Stimulated activated effector memory CD8-positive, alpha-beta T cell treated with anti-CD3 and anti-CD28 coated beads, Interleukin-12 subunit alpha, Interleukin-12 subunit beta, amount 100 ng/mL, for 72 hours (primary cell): ENCODE data around the gene FILIP1L.
A peak's percentile ranks its signal among the peaks of the same experiment; 100 is the strongest.

Experiments used
- ATAC-seq: fragments of 150-1000 bp; cut with Tn5 transposase; 2 replicates; pipeline ENCODE4 v1.10.0; 2021
- DNase-seq, 2 donors: peaks; one replicate each; pipeline ENCODE4 v3.0.0; 2021 to 2022; ENCODE audit warnings: low spot score in 2 of 2
- H3K27ac Mint-ChIP-seq: one replicate; pipeline ENCODE4 v1.8.0; 2022; ENCODE audit warnings: mild to moderate bottlenecking, mixed read lengths
- H3K36me3 Mint-ChIP-seq: one replicate; pipeline ENCODE4 v1.8.0; 2022; ENCODE audit warnings: mild to moderate bottlenecking, mixed read lengths
- H3K4me1 Mint-ChIP-seq: one replicate; pipeline ENCODE4 v1.8.0; 2022; ENCODE audit warnings: mixed read lengths
- H3K4me3 Mint-ChIP-seq: one replicate; pipeline ENCODE4 v1.8.0; 2022; ENCODE audit warnings: mild to moderate bottlenecking, mixed read lengths
- H3K9me3 Mint-ChIP-seq: one replicate; pipeline ENCODE4 v1.8.0; 2022; ENCODE audit warnings: mixed read lengths

The FILIP1L gene

DNA sequence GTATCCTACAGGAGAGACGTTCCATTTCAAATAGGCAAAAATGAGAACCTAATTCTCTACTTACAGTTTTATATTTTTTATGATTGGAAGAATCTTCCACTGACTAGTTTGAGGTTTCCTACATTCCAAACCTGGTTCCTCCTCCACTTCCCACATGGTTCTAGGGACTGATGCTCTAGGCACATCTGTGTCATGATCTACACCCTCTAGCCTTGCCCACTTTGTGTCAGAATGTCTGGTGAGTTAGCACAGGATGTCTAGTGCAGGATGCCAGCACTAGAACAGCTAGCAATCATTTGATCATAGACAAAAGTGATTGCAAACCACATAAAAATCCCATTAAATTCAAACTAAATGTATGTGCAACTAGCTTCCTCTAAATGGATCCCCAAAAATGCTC is 26.7 kb upstream of the FILIP1L start:
- ATAC-seq (no peak), DNase-seq (no peak)
- Mint-ChIP-seq H3K4me1 (peaks cover 7% of the 10 kb centered on the region), H3K4me3 (no peak overlapping the region), H3K9me3 (peaks cover 11% of the 10 kb centered on the region), H3K27ac (no peak overlapping the region), H3K36me3 (no peaks in the 10 kb centered on the region)

GRCh38 chr3:100136921-100137320 is 22.6 kb upstream of the FILIP1L start:
- no peaks in the 10 kb centered on the region for H3K4me1 Mint-ChIP-seq
- DNase-seq (no peak), ATAC-seq (no peak)
- no peaks in the 10 kb centered on the region for H3K9me3 Mint-ChIP-seq
- no peak overlapping the region for H3K27ac Mint-ChIP-seq
- H3K4me3 Mint-ChIP-seq, result no peak overlapping the region
- no peaks in the 10 kb centered on the region for H3K36me3 Mint-ChIP-seq

GRCh38 chr3:100131241-100131640 is 16.9 kb upstream of the FILIP1L start:
- H3K4me1 Mint-ChIP-seq, result no peaks in the 10 kb centered on the region
- H3K9me3 Mint-ChIP-seq, result no peaks in the 10 kb centered on the region
- ATAC-seq, result no peak
- DNase-seq, result no peak
- no peaks in the 10 kb centered on the region for H3K36me3 Mint-ChIP-seq
- H3K27ac Mint-ChIP-seq, result no peak overlapping the region
- H3K4me3 Mint-ChIP-seq, result no peak overlapping the region

- DNase-seq (no peak), ATAC-seq (no peak)
- no peaks in the 10 kb centered on the region for H3K36me3 Mint-ChIP-seq
- H3K27ac Mint-ChIP-seq, result no peak overlapping the region
- H3K4me3 Mint-ChIP-seq, result no peak overlapping the region
- no peaks in the 10 kb centered on the region for H3K4me1 Mint-ChIP-seq
- no peaks in the 10 kb centered on the region for H3K9me3 Mint-ChIP-seq
Measured at GRCh38 chr3:100129941-100130340, 15.6 kb upstream of the FILIP1L start.

GRCh38 chr3:100128565-100128964 is 14.3 kb upstream of the FILIP1L start:
- Mint-ChIP-seq H3K36me3 (no peaks in the 10 kb centered on the region), H3K4me1 (peaks cover 6% of the 10 kb centered on the region), H3K4me3 (no peak overlapping the region), H3K9me3 (no peaks in the 10 kb centered on the region), H3K27ac (no peak overlapping the region)
- ATAC-seq, result peak; percentile 86
- no peak for DNase-seq

DNA sequence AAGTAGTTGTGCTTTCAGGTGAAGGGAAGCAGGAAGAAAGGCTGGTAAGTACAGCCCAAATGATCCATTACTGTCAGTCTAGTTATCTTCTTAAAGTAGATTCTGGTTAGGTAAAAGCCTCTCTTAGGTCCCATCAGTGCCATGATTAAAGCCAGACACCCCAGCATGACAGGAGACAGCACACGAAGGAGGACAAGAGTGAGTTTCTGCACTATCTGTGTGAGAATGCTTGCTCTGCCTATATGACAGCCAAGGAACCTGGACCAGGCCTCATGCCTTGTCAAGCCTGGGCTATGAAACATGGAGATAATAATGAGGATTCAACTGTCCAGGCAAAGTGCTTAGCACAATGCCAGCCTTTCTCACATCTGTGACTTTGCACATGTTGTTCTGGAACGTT is 13.5 kb upstream of the FILIP1L start:
- DNase-seq (no peak), ATAC-seq (no peak)
- Mint-ChIP-seq H3K27ac (no peak overlapping the region), H3K4me3 (no peak overlapping the region), H3K36me3 (no peaks in the 10 kb centered on the region), H3K4me1 (peaks cover 6% of the 10 kb centered on the region), H3K9me3 (no peaks in the 10 kb centered on the region)

DNA sequence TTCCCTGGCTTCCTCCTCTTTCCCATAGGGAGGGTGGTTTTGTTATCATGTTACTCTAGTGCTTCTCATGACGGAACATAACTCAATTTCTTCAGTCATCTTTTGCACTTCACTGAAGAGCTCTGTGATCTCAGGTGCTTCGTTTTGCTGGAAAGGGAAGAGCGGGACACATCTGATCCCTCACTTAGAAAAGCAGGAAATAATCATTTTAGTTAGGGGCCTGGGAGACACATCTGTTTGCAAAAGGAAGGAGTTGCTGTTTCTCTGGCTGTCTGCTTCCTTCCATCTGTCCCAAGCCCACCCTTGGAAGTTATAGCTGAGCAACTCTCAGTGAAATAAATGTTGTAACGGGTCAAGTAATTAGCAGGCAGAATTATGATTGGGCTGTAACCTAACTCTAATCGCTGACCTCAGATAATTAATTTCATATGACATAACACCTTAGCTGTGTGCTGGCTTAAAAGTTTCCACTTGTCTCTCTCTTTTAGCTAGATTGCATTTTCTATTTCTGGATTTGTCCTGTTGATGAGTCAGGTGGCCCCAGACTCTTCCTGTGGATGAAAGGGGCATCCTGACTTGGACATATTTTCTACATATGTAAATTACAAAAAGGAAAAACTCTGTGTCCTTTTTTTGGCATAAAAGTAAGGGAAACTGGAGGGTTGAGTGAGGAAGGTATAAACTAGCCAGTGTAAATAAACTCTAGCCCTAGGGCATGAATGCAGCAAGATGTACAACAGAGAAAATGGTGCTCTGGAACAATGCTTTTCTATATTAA is 11.0 kb upstream of the FILIP1L start:
- DNase-seq (no peak), ATAC-seq (no peak)
- Mint-ChIP-seq H3K4me3 (no peak overlapping the region), H3K27ac (no peak overlapping the region), H3K4me1 (peaks cover 6% of the 10 kb centered on the region), H3K9me3 (no peaks in the 10 kb centered on the region), H3K36me3 (no peaks in the 10 kb centered on the region)

- ATAC-seq, result peak; percentile 70
- Mint-ChIP-seq H3K4me3 (no peak overlapping the region), H3K36me3 (no peaks in the 10 kb centered on the region), H3K4me1 (peaks cover 6% of the 10 kb centered on the region), H3K9me3 (no peaks in the 10 kb centered on the region), H3K27ac (no peak overlapping the region)
- no peak for DNase-seq
Measured at GRCh38 chr3:100124201-100124761, 10.0 kb upstream of the FILIP1L start.

DNA sequence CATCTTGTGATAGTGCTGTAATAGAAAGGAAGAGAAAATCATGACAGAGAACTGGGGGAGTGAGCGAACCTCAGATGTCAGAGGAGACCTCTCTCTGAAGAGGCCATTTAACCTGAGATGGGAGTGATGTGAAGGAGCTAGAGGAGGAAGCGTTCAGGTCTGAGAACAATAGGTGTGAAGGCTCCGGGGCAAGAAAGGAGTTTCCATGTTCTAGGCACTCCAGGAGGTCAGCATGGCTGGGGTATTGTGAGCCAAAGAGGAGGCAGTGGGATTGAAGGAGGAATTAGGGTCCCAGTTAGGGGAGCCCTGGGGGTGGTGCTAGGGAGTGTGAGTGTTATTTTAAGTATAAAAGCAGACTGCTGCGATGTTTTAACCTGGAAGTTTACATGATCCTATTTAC is 8.8 kb upstream of the FILIP1L start:
- H3K9me3 Mint-ChIP-seq, result no peaks in the 10 kb centered on the region
- ATAC-seq (no peak), DNase-seq (no peak)
- H3K36me3 Mint-ChIP-seq, result no peaks in the 10 kb centered on the region
- no peak overlapping the region for H3K4me3 Mint-ChIP-seq
- peak overlapping the region; percentile 8 for H3K27ac Mint-ChIP-seq
- H3K4me1 Mint-ChIP-seq, result peaks cover 6% of the 10 kb centered on the region

DNA sequence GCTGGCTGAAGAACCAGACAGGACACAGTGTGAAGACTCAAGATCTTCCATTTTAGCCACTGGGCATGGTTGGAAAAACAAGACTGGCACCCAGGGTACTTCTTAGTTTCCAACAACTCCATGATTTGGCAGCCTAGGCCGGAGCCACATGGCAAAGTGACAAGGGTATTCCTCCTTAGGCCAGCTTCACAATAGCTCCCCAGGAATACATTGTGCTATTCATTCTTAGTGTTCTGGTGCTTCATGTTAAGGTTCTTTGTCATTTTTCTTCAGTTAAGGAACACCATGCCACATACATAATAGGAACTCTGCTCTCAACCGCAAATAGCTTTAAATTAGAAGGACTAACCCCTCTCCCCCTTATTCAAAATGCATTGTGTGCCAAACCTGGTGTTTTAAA is 8.0 kb upstream of the FILIP1L start:
- Mint-ChIP-seq H3K4me1 (peaks cover 6% of the 10 kb centered on the region), H3K36me3 (no peaks in the 10 kb centered on the region)

GRCh38 chr3:100120693-100121092 is 6.4 kb upstream of the FILIP1L start:
- Mint-ChIP-seq H3K27ac (no peak overlapping the region), H3K9me3 (no peaks in the 10 kb centered on the region), H3K36me3 (no peaks in the 10 kb centered on the region), H3K4me1 (peaks cover 6% of the 10 kb centered on the region), H3K4me3 (no peak overlapping the region)
- DNase-seq (no peak), ATAC-seq (no peak)

More for the DNA sequence above, 8.0 kb upstream of the FILIP1L start:
- DNase-seq (no peak), ATAC-seq (no peak)
- no peaks in the 10 kb centered on the region for H3K9me3 Mint-ChIP-seq
- H3K4me3 Mint-ChIP-seq, result no peak overlapping the region
- no peak overlapping the region for H3K27ac Mint-ChIP-seq

DNA sequence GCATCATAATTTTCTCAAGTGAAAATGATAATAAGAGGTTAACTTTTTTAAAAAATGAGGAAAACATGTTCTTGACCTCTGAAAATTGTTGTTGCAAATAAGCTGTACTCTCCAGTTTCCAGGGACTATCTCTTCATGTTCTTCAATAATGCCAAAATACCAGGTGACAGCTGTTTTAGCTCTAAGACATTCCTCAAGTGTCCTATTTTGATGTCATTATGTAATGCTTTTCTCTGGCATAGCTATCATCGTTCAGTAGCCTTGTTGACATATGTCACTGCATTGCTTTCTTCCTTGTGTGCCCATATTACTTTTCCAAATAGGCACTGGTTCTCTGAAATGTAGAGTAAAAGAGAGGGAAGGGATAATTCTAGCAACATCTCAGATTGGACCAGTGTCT is 5.7 kb upstream of the FILIP1L start:
- Mint-ChIP-seq H3K9me3 (no peaks in the 10 kb centered on the region), H3K4me1 (peaks cover 6% of the 10 kb centered on the region), H3K36me3 (no peaks in the 10 kb centered on the region), H3K27ac (no peak overlapping the region), H3K4me3 (no peak overlapping the region)
- DNase-seq, result no peak
- no peak for ATAC-seq

DNA sequence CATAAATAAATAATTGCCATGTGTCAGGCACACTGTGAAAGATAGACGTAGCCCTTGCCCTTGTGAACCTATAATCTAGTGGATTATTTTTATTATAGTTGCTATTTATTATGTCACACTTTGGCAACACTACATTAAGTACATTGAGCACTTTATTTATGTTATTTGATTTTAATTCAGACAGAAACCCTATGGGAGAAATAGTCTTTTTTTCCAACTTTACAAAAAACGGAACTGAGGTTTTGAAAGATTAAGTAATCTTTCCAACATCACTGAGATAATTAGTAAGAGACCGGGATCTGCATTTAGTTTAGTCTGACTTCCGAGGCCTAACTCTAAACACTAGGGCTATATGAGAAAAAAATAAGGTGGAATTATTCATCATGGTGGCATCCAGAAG is 2.8 kb upstream of the FILIP1L start:
- Mint-ChIP-seq H3K4me3 (no peak overlapping the region), H3K27ac (no peak overlapping the region), H3K4me1 (no peaks in the 10 kb centered on the region), H3K36me3 (no peaks in the 10 kb centered on the region), H3K9me3 (no peaks in the 10 kb centered on the region)
- ATAC-seq (no peak), DNase-seq (no peak)

DNA sequence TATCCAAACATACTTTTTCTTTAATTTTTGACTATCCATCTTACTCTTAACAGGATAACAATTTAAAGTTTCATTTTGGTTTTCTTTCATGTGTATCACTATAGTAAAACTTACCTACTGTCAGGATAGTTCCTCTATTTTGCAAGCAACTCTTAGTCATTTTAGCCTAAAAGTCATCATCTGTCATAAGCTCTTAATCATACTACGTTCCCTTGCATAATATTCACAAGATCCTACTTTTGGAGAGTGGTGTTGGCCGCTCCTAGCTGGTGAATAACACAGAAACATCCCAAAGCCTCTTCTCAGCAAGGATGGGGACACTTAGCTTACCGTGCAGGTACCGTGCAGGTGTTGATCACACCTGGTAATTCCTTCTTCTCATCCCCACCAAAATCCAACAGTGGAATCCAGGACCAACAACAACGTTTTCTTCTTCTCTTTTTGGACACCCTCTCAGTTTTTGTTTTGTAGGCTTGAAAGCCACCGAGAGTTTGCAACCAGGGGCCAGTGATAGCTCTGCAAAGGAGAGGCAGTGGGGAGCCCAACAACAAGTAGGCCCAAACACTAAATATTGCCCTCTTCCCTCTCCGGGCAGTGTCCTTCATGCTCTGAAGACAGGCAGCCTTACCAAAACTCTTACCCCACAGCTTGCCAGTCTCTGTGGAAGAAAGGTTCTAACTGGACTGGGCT is 433 bp downstream of the FILIP1L start:
- no peak overlapping the region for H3K4me3 Mint-ChIP-seq
- no peaks in the 10 kb centered on the region for H3K9me3 Mint-ChIP-seq

GRCh38 chr3:100111728-100112127 is 2.6 kb downstream of the FILIP1L start:
- Mint-ChIP-seq H3K4me3 (no peak overlapping the region), H3K9me3 (no peaks in the 10 kb centered on the region), H3K36me3 (no peaks in the 10 kb centered on the region), H3K4me1 (peaks cover 1% of the 10 kb centered on the region), H3K27ac (no peak overlapping the region)
- DNase-seq (no peak), ATAC-seq (no peak)

More for the DNA sequence above, 433 bp downstream of the FILIP1L start:
- no peak for DNase-seq
- no peaks in the 10 kb centered on the region for H3K36me3 Mint-ChIP-seq
- ATAC-seq, result no peak
- no peak overlapping the region for H3K27ac Mint-ChIP-seq
- no peaks in the 10 kb centered on the region for H3K4me1 Mint-ChIP-seq

- H3K27ac Mint-ChIP-seq, result no peak overlapping the region
Measured at GRCh38 chr3:100110162-100110561, 4.1 kb downstream of the FILIP1L start.

More at GRCh38 chr3:100110162-100110561, 4.1 kb downstream of the FILIP1L start:
- no peaks in the 10 kb centered on the region for H3K36me3 Mint-ChIP-seq
- H3K4me1 Mint-ChIP-seq, result peaks cover 17% of the 10 kb centered on the region
- no peak overlapping the region for H3K4me3 Mint-ChIP-seq
- ATAC-seq, result no peak
- no peaks in the 10 kb centered on the region for H3K9me3 Mint-ChIP-seq
- DNase-seq, result no peak
